Astrocyte of the spinal cord (primary cell): ENCODE results near the gene GALNT10.

Experiments
- DNase-seq: peaks from one replicate; pipeline ENCODE4 v3.0.0; 2011; ENCODE audit warnings: low read depth, low spot score
- H3K4me3 ChIP-seq: 2 replicates; pipeline ENCODE4 v1.5.1; 2011; ENCODE audit warnings: low read depth, mild to moderate bottlenecking, low read length, moderate library complexity
- in situ Hi-C: cut with HindIII; loops from 2 replicates; pipeline ENCODE4 v1.10.0; 2017; ENCODE audit warnings: low sequenced_read_pairs
- TF ChIP-seq, protein P1 (sequence below): IDR thresholded peaks from 2 replicates; pipeline ENCODE4 v1.5.1; 2012; ENCODE audit warnings: low read depth, mild to moderate bottlenecking, low read length, inconsistent platforms

The GALNT10 gene

DNA sequence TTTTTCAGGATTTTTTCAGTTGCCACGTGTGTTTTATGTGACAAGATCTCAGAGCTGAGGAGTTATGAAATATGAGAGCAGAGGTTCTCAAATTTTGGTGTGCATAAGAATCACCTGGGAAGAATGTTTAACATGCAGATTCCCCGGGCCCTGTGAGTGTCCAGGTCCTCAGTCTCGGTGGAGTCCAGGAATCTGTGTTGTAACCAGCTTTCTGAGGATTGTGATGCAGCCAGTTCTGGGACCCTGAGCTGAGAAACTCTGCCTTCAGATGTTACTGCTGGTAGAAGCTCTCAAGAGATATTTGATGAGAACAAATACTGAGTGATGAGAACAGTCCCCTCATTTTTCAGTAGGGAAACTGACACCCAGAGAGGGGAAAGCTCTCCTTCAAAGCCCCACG is 152.4 kb downstream of the GALNT10 start:
- no peak overlapping the region for H3K4me3 ChIP-seq
- no peak for DNase-seq
- in situ Hi-C loops: no loop called here
- TF ChIP-seq, protein P1, sequence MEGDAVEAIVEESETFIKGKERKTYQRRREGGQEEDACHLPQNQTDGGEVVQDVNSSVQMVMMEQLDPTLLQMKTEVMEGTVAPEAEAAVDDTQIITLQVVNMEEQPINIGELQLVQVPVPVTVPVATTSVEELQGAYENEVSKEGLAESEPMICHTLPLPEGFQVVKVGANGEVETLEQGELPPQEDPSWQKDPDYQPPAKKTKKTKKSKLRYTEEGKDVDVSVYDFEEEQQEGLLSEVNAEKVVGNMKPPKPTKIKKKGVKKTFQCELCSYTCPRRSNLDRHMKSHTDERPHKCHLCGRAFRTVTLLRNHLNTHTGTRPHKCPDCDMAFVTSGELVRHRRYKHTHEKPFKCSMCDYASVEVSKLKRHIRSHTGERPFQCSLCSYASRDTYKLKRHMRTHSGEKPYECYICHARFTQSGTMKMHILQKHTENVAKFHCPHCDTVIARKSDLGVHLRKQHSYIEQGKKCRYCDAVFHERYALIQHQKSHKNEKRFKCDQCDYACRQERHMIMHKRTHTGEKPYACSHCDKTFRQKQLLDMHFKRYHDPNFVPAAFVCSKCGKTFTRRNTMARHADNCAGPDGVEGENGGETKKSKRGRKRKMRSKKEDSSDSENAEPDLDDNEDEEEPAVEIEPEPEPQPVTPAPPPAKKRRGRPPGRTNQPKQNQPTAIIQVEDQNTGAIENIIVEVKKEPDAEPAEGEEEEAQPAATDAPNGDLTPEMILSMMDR: no peak

GRCh38 chr5:154344461-154344860 is 153.9 kb downstream of the GALNT10 start:
- in situ Hi-C loops: no loop called here
- no peak for DNase-seq

GRCh38 chr5:154345255-154345952 is 154.9 kb downstream of the GALNT10 start:
- TF ChIP-seq, protein P1: no peak
- H3K4me3 ChIP-seq: no peak overlapping the region
- in situ Hi-C loops: no loop called here
- no peak for DNase-seq

More at GRCh38 chr5:154344461-154344860, 153.9 kb downstream of the GALNT10 start:
- TF ChIP-seq, protein P1: no peak
- no peak overlapping the region for H3K4me3 ChIP-seq

GRCh38 chr5:154346427-154346826 is 155.9 kb downstream of the GALNT10 start:
- no peak for DNase-seq
- TF ChIP-seq, protein P1: no peak
- in situ Hi-C loops: no loop called here
- no peak overlapping the region for H3K4me3 ChIP-seq

GRCh38 chr5:154349626-154350264 is 159.2 kb downstream of the GALNT10 start:
- no peak for DNase-seq
- no peak overlapping the region for H3K4me3 ChIP-seq
- TF ChIP-seq, protein P1: no peak
- in situ Hi-C loops: no loop called here

- TF ChIP-seq, protein P1: no peak
- in situ Hi-C loops: no loop called here
- no peak overlapping the region for H3K4me3 ChIP-seq
- no peak for DNase-seq
Measured at GRCh38 chr5:154351141-154351540, 160.6 kb downstream of the GALNT10 start.
